GM18519 (cell line): ENCODE measurements around the gene LCAT.

Source experiments
- ATAC-seq: cut with Tn5 transposase; IDR thresholded peaks from one replicate; pipeline ENCODE4 v1.9.1; 2021; ENCODE audit warnings: mild to moderate bottlenecking, moderate library complexity; ENCODE audit not compliant: unreplicated experiment, low FRiP score

LCAT gene

GRCh38 chr16:67935101-67935401, 8.9 kb downstream of the LCAT start:
- no peak for ATAC-seq

- ATAC-seq: no peak
These were observed 9.4 kb downstream of the LCAT start for GRCh38 chr16:67934306-67935100.

GRCh38 chr16:67933805-67934204, 10.1 kb downstream of the LCAT start:
- ATAC-seq: no peak

- ATAC-seq: no peak
These were observed 11.5 kb downstream of the LCAT start for GRCh38 chr16:67932462-67932840.

GRCh38 chr16:67931712-67932461, 12.0 kb downstream of the LCAT start, which contains the start of gene CTRL:
CTRL (minus strand) TSS chr16:67931862; CDS start chr16:67931852, 10 bp downstream.
- ATAC-seq: no peak

GRCh38 chr16:67930678-67931211, 13.2 kb downstream of the LCAT start:
- ATAC-seq: no peak

GRCh38 chr16:67930191-67930590, 13.7 kb downstream of the LCAT start:
- ATAC-seq: no peak

GRCh38 chr16:67928561-67929364, 15.2 kb downstream of the LCAT start:
- ATAC-seq: no peak

- no peak for ATAC-seq
These were observed 15.8 kb downstream of the LCAT start for GRCh38 chr16:67928147-67928546.

GRCh38 chr16:67927131-67927941, 16.6 kb downstream of the LCAT start:
- ATAC-seq: no peak

GRCh38 chr16:67926181-67926750, 17.7 kb downstream of the LCAT start:
- ATAC-seq: no peak

- no peak for ATAC-seq
These were observed 19.6 kb downstream of the LCAT start for GRCh38 chr16:67924140-67924906.

- ATAC-seq: no peak
These were observed 20.4 kb downstream of the LCAT start for GRCh38 chr16:67923414-67924116.

- ATAC-seq: no peak
These were observed 21.2 kb downstream of the LCAT start for GRCh38 chr16:67922740-67923139.

- no peak for ATAC-seq
These were observed 21.7 kb downstream of the LCAT start for GRCh38 chr16:67922221-67922620.

- ATAC-seq: no peak
These were observed 24.2 kb downstream of the LCAT start for GRCh38 chr16:67919622-67920221.

- no peak for ATAC-seq
These were observed 26.1 kb downstream of the LCAT start for GRCh38 chr16:67917852-67918236.
